Left ventricle myocardium superior (tissue), 1 donor: ENCODE results near the gene WHRN. TPM values are rescaled to one million over a fixed set of nuclear protein-coding genes. Genes with fewer than 3 reads are reported as not detected.

ENCODE experiments used
- ATAC-seq: fragments of 200-7000 bp; cut with Tn5 transposase; one replicate; pipeline ENCODE4 v1.9.1; 2020; ENCODE audit warnings: mild to moderate bottlenecking, moderate library complexity
- DNase-seq: peaks from one replicate; pipeline ENCODE4 v3.0.0-alpha.2; 2020
- intact Hi-C: fragments of 100-400 bp; cut with micrococcal nuclease; formaldehyde crosslinking; loops from one replicate; pipeline ENCODE4 v1.11.0; 2022
- long read RNA-seq: library from polyadenylated mRNA; unstranded; transcript quantifications from one replicate; pipeline ENCODE4 v2.0.0, GENCODE V29; 2021
- total RNA-seq: library from RNA; stranded (reverse); fragmentation: NEBNext Ultra II Directional; extraction: Animal tissue kit (Norgen Biotek cat#: 25700); gene quantifications from one replicate; pipeline ENCODE4 v1.2.1, GENCODE V29; 2021
- donor health status: DM: no; HTN: yes; CAD: no; lungs with severe emphysema.

Gene WHRN
- total RNA-seq, result 0.57 TPM
- long read RNA-seq, result 0 reads

- DNase-seq, result peak; percentile 93
- intact Hi-C loops, result no loop called here
- peak; percentile 98 for ATAC-seq
These were observed at the start of gene WHRN for GRCh38 chr9:114505187-114506081. TSS of gene WHRN (minus strand) at chr9:114505473. CDS start at chr9:114504801, 672 bp downstream.

- intact Hi-C loops, result no loop called here
- DNase-seq (no peak), ATAC-seq (no peak)
These were observed 47.9 kb upstream of the WHRN start for GRCh38 chr9:114553202-114553601.

- intact Hi-C loops, result no loop called here
- DNase-seq (no peak), ATAC-seq (no peak)
These were observed 47.4 kb upstream of the WHRN start for GRCh38 chr9:114552706-114553105.

GRCh38 chr9:114551750-114552685, 46.7 kb upstream of the WHRN start:
- ATAC-seq, result peak; percentile 87
- intact Hi-C loops, result no loop called here
- DNase-seq, result no peak

- DNase-seq, result no peak
- ATAC-seq, result no peak
- intact Hi-C loops, result no loop called here
These were observed 44.5 kb upstream of the WHRN start for GRCh38 chr9:114549697-114550330.

- no peak for ATAC-seq
- DNase-seq, result no peak
- intact Hi-C loops, result no loop called here
These were observed 41.6 kb upstream of the WHRN start for GRCh38 chr9:114546851-114547250.

- ATAC-seq (no peak), DNase-seq (no peak)
- intact Hi-C loops, result no loop called here
These were observed 39.8 kb upstream of the WHRN start for GRCh38 chr9:114545055-114545454.

- intact Hi-C loops, result no loop called here
- DNase-seq, result no peak
- ATAC-seq, result no peak
These were observed 34.6 kb upstream of the WHRN start for GRCh38 chr9:114539701-114540380.

GRCh38 chr9:114538241-114538640, 33.0 kb upstream of the WHRN start:
- ATAC-seq, result no peak
- DNase-seq, result no peak
- intact Hi-C loops, result no loop called here

GRCh38 chr9:114532561-114533237, 27.4 kb upstream of the WHRN start:
- DNase-seq (no peak), ATAC-seq (no peak)
- intact Hi-C loops, result no loop called here

GRCh38 chr9:114529285-114529684, 24.0 kb upstream of the WHRN start:
- intact Hi-C loops, result no loop called here
- ATAC-seq, result no peak
- no peak for DNase-seq

- intact Hi-C loops, result no loop called here
- ATAC-seq (no peak), DNase-seq (no peak)
These were observed 21.5 kb upstream of the WHRN start for GRCh38 chr9:114526807-114527206.

- DNase-seq, result no peak
- intact Hi-C loops, result no loop called here
- ATAC-seq, result no peak
These were observed 20.2 kb upstream of the WHRN start for GRCh38 chr9:114525513-114525912.

- DNase-seq (no peak), ATAC-seq (no peak)
- intact Hi-C loops, result no loop called here
These were observed 19.0 kb upstream of the WHRN start for GRCh38 chr9:114524247-114524681.

- no peak for ATAC-seq
- intact Hi-C loops, result no loop called here
- no peak for DNase-seq
These were observed 17.6 kb upstream of the WHRN start for GRCh38 chr9:114522847-114523246.

GRCh38 chr9:114522286-114522685, 17.0 kb upstream of the WHRN start:
- intact Hi-C loops, result no loop called here
- DNase-seq (no peak), ATAC-seq (no peak)

- intact Hi-C loops, result no loop called here
- no peak for ATAC-seq
These were observed 16.6 kb upstream of the WHRN start for GRCh38 chr9:114521846-114522245.

GRCh38 chr9:114518599-114519022, 13.3 kb upstream of the WHRN start:
- DNase-seq (no peak), ATAC-seq (no peak)
- intact Hi-C loops, result no loop called here

More at GRCh38 chr9:114521846-114522245, 16.6 kb upstream of the WHRN start:
- DNase-seq, result no peak
